ENCODE measurements around the gene EML5. TPM values are rescaled to one million over a fixed set of nuclear protein-coding genes. Genes with fewer than 3 reads are reported as not detected.

Gene EML5
- total RNA-seq, 1 donor from 2014 or later, result 2.0 TPM

- Mint-ChIP-seq H3K36me3 (no peaks in the 10 kb centered on the region), H3K4me1 (peaks cover 12% of the 10 kb centered on the region), H3K9me3 (no peaks in the 10 kb centered on the region), H3K27me3 (ENCODE audit: low read depth) (peaks cover 8% of the 10 kb centered on the region), H3K27ac (no peak overlapping the region), H3K4me3 (no peak overlapping the region)
- TF ChIP-seq, protein P1, sequence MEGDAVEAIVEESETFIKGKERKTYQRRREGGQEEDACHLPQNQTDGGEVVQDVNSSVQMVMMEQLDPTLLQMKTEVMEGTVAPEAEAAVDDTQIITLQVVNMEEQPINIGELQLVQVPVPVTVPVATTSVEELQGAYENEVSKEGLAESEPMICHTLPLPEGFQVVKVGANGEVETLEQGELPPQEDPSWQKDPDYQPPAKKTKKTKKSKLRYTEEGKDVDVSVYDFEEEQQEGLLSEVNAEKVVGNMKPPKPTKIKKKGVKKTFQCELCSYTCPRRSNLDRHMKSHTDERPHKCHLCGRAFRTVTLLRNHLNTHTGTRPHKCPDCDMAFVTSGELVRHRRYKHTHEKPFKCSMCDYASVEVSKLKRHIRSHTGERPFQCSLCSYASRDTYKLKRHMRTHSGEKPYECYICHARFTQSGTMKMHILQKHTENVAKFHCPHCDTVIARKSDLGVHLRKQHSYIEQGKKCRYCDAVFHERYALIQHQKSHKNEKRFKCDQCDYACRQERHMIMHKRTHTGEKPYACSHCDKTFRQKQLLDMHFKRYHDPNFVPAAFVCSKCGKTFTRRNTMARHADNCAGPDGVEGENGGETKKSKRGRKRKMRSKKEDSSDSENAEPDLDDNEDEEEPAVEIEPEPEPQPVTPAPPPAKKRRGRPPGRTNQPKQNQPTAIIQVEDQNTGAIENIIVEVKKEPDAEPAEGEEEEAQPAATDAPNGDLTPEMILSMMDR (IDR thresholded peaks at IDR 0.05; ENCODE audit: unreplicated experiment), result no peak
- DNase-seq (ENCODE audit: low spot score in 2 of 2, unreplicated experiment in 2 of 2), result no peak
Measured at GRCh38 chr14:88749139-88749538, 43.6 kb downstream of the EML5 start.

DNA sequence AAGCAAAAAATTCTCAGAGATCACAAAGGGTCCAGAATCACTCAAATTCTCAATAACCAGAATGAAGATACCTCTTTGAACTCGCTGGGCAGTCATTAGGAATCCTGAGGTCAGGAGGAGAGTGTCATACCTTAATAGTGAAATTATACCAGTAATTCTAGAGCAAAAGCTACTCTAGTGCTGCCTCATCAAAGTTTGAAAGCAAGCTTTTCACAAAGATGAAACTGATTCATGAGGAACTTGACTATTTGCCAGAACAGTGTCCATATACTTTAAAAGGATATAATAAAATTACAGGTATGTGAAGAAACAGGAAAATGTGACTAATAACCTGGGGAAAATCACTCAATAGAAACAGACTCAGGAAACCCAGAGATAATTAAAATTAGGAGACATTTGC is 44.5 kb downstream of the EML5 start:
- Mint-ChIP-seq H3K4me3 (no peak overlapping the region), H3K27me3 (ENCODE audit: low read depth) (peaks cover 8% of the 10 kb centered on the region), H3K4me1 (peaks cover 12% of the 10 kb centered on the region), H3K9me3 (no peaks in the 10 kb centered on the region), H3K27ac (no peak overlapping the region), H3K36me3 (no peaks in the 10 kb centered on the region)
- DNase-seq (ENCODE audit: low spot score in 2 of 2, unreplicated experiment in 2 of 2), result no peak
- TF ChIP-seq, protein P1 (IDR thresholded peaks at IDR 0.05; ENCODE audit: unreplicated experiment), result no peak

DNA sequence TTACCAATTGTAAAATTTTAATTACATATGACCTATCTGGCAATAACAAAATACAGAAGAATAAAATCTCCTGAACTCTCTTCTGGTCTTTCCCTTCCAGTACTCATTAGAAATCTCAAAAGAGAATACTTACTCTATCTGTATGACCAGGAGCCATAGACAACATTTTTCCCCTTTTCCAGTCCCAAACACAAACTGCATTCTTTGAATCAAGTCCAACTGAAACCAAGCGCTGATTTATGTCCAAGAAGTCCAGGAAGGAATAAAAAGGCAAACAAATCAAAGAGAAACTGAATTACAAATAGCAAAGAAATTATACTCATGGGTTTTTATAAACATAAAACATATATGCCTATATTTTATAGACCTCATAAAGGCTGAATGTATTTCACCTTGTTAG is 46.7 kb downstream of the EML5 start:
- DNase-seq (ENCODE audit: low spot score in 2 of 2, unreplicated experiment in 2 of 2), result no peak
- H3K9me3 Mint-ChIP-seq, result no peaks in the 10 kb centered on the region
- H3K27ac Mint-ChIP-seq, result no peak overlapping the region
- H3K36me3 Mint-ChIP-seq, result no peaks in the 10 kb centered on the region
- no peak overlapping the region for H3K4me3 Mint-ChIP-seq
- H3K4me1 Mint-ChIP-seq, result peaks cover 12% of the 10 kb centered on the region
- TF ChIP-seq, protein P1 (IDR thresholded peaks at IDR 0.05; ENCODE audit: unreplicated experiment), result no peak
- H3K27me3 Mint-ChIP-seq (ENCODE audit: low read depth), result peaks cover 3% of the 10 kb centered on the region

DNA sequence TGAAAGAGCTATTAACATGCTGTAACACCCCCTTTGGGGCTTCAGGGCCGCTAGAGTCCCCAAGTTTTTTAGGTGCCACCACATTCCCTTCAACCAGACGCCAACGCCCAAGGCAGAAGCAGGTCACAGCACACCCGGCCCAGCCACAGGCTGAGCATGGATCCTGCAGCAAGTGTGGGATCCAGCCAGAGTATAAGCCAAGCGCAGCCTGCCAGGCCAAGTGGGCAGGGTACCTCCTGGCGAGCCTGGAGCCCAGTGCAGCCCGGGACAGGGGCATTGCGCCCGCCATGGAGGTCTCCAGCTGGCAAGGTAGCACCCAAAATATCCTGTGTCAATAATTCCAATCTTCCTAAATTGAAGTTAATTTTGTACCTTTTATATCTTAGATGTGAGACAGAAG is 55.5 kb downstream of the EML5 start:
- Mint-ChIP-seq H3K27ac (no peak overlapping the region), H3K36me3 (no peaks in the 10 kb centered on the region), H3K9me3 (peaks cover 3% of the 10 kb centered on the region), H3K27me3 (ENCODE audit: low read depth) (peaks cover 9% of the 10 kb centered on the region), H3K4me1 (no peaks in the 10 kb centered on the region), H3K4me3 (no peak overlapping the region)
- TF ChIP-seq, protein P1 (IDR thresholded peaks at IDR 0.05; ENCODE audit: unreplicated experiment), result no peak
- DNase-seq (ENCODE audit: low spot score in 2 of 2, unreplicated experiment in 2 of 2), result no peak

GRCh38 chr14:88733121-88733520 is 59.6 kb downstream of the EML5 start:
- no peak for DNase-seq (ENCODE audit: low spot score in 2 of 2, unreplicated experiment in 2 of 2)
- TF ChIP-seq, protein P1 (IDR thresholded peaks at IDR 0.05; ENCODE audit: unreplicated experiment), result no peak
- peaks cover 2% of the 10 kb centered on the region for H3K27me3 Mint-ChIP-seq (ENCODE audit: low read depth)
- H3K27ac Mint-ChIP-seq, result no peak overlapping the region
- no peaks in the 10 kb centered on the region for H3K36me3 Mint-ChIP-seq
- H3K4me1 Mint-ChIP-seq, result no peaks in the 10 kb centered on the region
- H3K4me3 Mint-ChIP-seq, result no peak overlapping the region
- H3K9me3 Mint-ChIP-seq, result peaks cover 3% of the 10 kb centered on the region

- TF ChIP-seq, protein P1 (IDR thresholded peaks at IDR 0.05; ENCODE audit: unreplicated experiment), result peak; percentile 35
- H3K27ac Mint-ChIP-seq, result no peak overlapping the region
- H3K36me3 Mint-ChIP-seq, result no peaks in the 10 kb centered on the region
- H3K27me3 Mint-ChIP-seq (ENCODE audit: low read depth), result peaks cover 4% of the 10 kb centered on the region
- H3K4me1 Mint-ChIP-seq, result no peaks in the 10 kb centered on the region
- H3K9me3 Mint-ChIP-seq, result peaks cover 3% of the 10 kb centered on the region
- DNase-seq (ENCODE audit: low spot score in 2 of 2, unreplicated experiment in 2 of 2), result no peak
- H3K4me3 Mint-ChIP-seq, result no peak overlapping the region
Measured at GRCh38 chr14:88729159-88729558, 63.6 kb downstream of the EML5 start.
